Neural crest cell (in vitro differentiated cells): ENCODE measurements around the gene MTSS2. TPM values are rescaled to one million over a fixed set of nuclear protein-coding genes. Genes with fewer than 3 reads are reported as not detected.

Experiments
- DNase-seq: peaks from one replicate; pipeline ENCODE4 v3.0.0; 2021; ENCODE audit warnings: low read depth, mixed read lengths, low spot score
- H3K27ac Mint-ChIP-seq: one replicate; pipeline ENCODE4 v1.8.0; 2021; ENCODE audit warnings: mild to moderate bottlenecking, mixed read lengths; ENCODE audit not compliant: unreplicated experiment
- H3K27me3 Mint-ChIP-seq: 2 replicates; pipeline ENCODE4 v1.8.0; 2021; ENCODE audit warnings: low read depth, mild to moderate bottlenecking, mixed read lengths
- H3K36me3 Mint-ChIP-seq: 2 replicates; pipeline ENCODE4 v1.8.0; 2021; ENCODE audit warnings: low read depth, mild to moderate bottlenecking, mixed read lengths
- H3K4me1 Mint-ChIP-seq: 2 replicates; pipeline ENCODE4 v1.8.0; 2021; ENCODE audit warnings: mixed read lengths
- H3K4me3 Mint-ChIP-seq: one replicate; pipeline ENCODE4 v1.8.0; 2021; ENCODE audit warnings: mild to moderate bottlenecking, mixed read lengths
- H3K9me3 Mint-ChIP-seq: 2 replicates; pipeline ENCODE4 v1.8.0; 2021; ENCODE audit warnings: mixed read lengths
- CTCF ChIP-seq: fragments of 200-600 bp; sonication (generic); conservative IDR thresholded peaks from 2 replicates; pipeline ENCODE4 v1.5.0; 2021; ENCODE audit warnings: antibody characterized with exemption, mild to moderate bottlenecking
- total RNA-seq: library from RNA; stranded (reverse); gene quantifications from 2 replicates; pipeline ENCODE4 v1.2.1, GENCODE V29; 2021

MTSS2 gene
- total RNA-seq, 1 donor from 2014 or later = 93.3 TPM

- Mint-ChIP-seq H3K4me3 (no peak overlapping the region), H3K27me3 (no peaks in the 10 kb centered on the region), H3K36me3 (no peaks in the 10 kb centered on the region), H3K27ac (no peak overlapping the region), H3K4me1 (peaks cover 38% of the 10 kb centered on the region), H3K9me3 (no peaks in the 10 kb centered on the region)
- DNase-seq = no peak
- TF ChIP-seq CTCF = no peak
Measured at GRCh38 chr16:70705056-70705455, 19.2 kb upstream of the MTSS2 start.

GRCh38 chr16:70704586-70704985, 18.7 kb upstream of the MTSS2 start:
- H3K4me3 Mint-ChIP-seq = no peak overlapping the region
- no peak for TF ChIP-seq CTCF
- peaks cover 38% of the 10 kb centered on the region for H3K4me1 Mint-ChIP-seq
- H3K36me3 Mint-ChIP-seq = no peaks in the 10 kb centered on the region
- no peaks in the 10 kb centered on the region for H3K9me3 Mint-ChIP-seq
- H3K27ac Mint-ChIP-seq = no peak overlapping the region
- DNase-seq = no peak
- no peaks in the 10 kb centered on the region for H3K27me3 Mint-ChIP-seq

GRCh38 chr16:70703835-70704381, 18.1 kb upstream of the MTSS2 start:
- TF ChIP-seq CTCF = no peak
- no peak for DNase-seq
- no peaks in the 10 kb centered on the region for H3K9me3 Mint-ChIP-seq
- H3K36me3 Mint-ChIP-seq = peaks cover 4% of the 10 kb centered on the region
- H3K4me3 Mint-ChIP-seq = no peak overlapping the region
- peak overlapping the region; percentile 12 for H3K27ac Mint-ChIP-seq
- peaks cover 41% of the 10 kb centered on the region for H3K4me1 Mint-ChIP-seq
- no peaks in the 10 kb centered on the region for H3K27me3 Mint-ChIP-seq

GRCh38 chr16:70703041-70703834, 17.4 kb upstream of the MTSS2 start:
- Mint-ChIP-seq H3K36me3 (peaks cover 4% of the 10 kb centered on the region), H3K4me3 (no peak overlapping the region), H3K9me3 (no peaks in the 10 kb centered on the region), H3K27ac (peak overlapping the region; percentile 88), H3K27me3 (no peaks in the 10 kb centered on the region), H3K4me1 (peaks cover 34% of the 10 kb centered on the region)
- peak; percentile 49 for TF ChIP-seq CTCF
- DNase-seq = peak; percentile 40

GRCh38 chr16:70702624-70703023, 16.8 kb upstream of the MTSS2 start:
- peaks cover 34% of the 10 kb centered on the region for H3K4me1 Mint-ChIP-seq
- no peak for TF ChIP-seq CTCF
- H3K27me3 Mint-ChIP-seq = no peaks in the 10 kb centered on the region
- peaks cover 4% of the 10 kb centered on the region for H3K36me3 Mint-ChIP-seq
- no peaks in the 10 kb centered on the region for H3K9me3 Mint-ChIP-seq
- DNase-seq = no peak
- H3K27ac Mint-ChIP-seq = peak overlapping the region; percentile 75
- no peak overlapping the region for H3K4me3 Mint-ChIP-seq
